HepG2 (cell line): ENCODE results near the gene MFNG. TPM values are rescaled to one million over a fixed set of nuclear protein-coding genes. Genes with fewer than 3 reads are reported as not detected.
A peak's percentile ranks its signal among the peaks of the same experiment; 100 is the strongest.

ENCODE experiments used
- BRF2 ChIP-seq: sonication (generic); formaldehyde crosslinking; IDR thresholded peaks from 2 replicates; pipeline ENCODE4 v1.8.1; 2022; ENCODE audit warnings: mild to moderate bottlenecking, missing genetic modification reagents
- CBFB ChIP-seq: sonication (generic); formaldehyde crosslinking; IDR thresholded peaks from 2 replicates; pipeline ENCODE4 v1.4.0; 2020; ENCODE audit warnings: missing genetic modification reagents
- CBX2 ChIP-seq, 2 experiments: fragments of 200-600 bp in 1 of 2; sonication (generic); formaldehyde crosslinking in 1 of 2; IDR thresholded peaks; 2 replicates each; pipeline versions ENCODE4 v1.7.0 to v1.8.1; 2018 to 2022; ENCODE audit warnings: low read depth in 2 of 2, low read length in 1 of 2, mild to moderate bottlenecking in 1 of 2, missing genetic modification reagents in 1 of 2
- FOXK1 ChIP-seq: sonication (generic); formaldehyde crosslinking; IDR thresholded peaks from 2 replicates; pipeline ENCODE4 v1.4.0; 2020; ENCODE audit warnings: low read depth, missing genetic modification reagents, borderline replicate concordance
- GABPA ChIP-seq, 2 experiments: IDR thresholded peaks; 2 replicates each; pipeline ENCODE4 v1.6.1; 2011 to 2016; ENCODE audit warnings: low read depth in 2 of 2, low read length in 1 of 2, missing biosample characterization in 1 of 2, missing genetic modification characterization in 1 of 2
- KDM2A ChIP-seq: sonication (generic); formaldehyde crosslinking; IDR thresholded peaks from 2 replicates; pipeline ENCODE4 v1.4.0; 2020; ENCODE audit warnings: low read depth, missing genetic modification reagents, borderline replicate concordance
- KDM5B ChIP-seq: sonication (generic); formaldehyde crosslinking; IDR thresholded peaks from 2 replicates; pipeline ENCODE4 v1.4.0; 2020; ENCODE audit warnings: missing genetic modification reagents, mild to moderate bottlenecking, borderline replicate concordance
- PITX1 ChIP-seq: sonication (generic); formaldehyde crosslinking; IDR thresholded peaks from 2 replicates; pipeline ENCODE4 v1.5.1; 2020; ENCODE audit warnings: mild to moderate bottlenecking, missing genetic modification reagents
- PLSCR1 ChIP-seq: sonication (generic); formaldehyde crosslinking; IDR thresholded peaks from 2 replicates; pipeline ENCODE4 v1.5.0; 2020; ENCODE audit warnings: missing genetic modification reagents, mild to moderate bottlenecking, borderline replicate concordance
- RAD21 ChIP-seq: fragments of 450-650 bp; formaldehyde crosslinking; IDR thresholded peaks from 2 replicates; pipeline ENCODE4 v1.5.0; 2020; ENCODE audit warnings: mild to moderate bottlenecking
- SAP130 ChIP-seq: IDR thresholded peaks from 2 replicates; pipeline ENCODE4 v1.6.1; 2016; ENCODE audit warnings: low read depth
- SOX6 ChIP-seq, 2 experiments: fragments of 450-650 bp in 1 of 2; sonication (generic) in 1 of 2; formaldehyde crosslinking in 1 of 2; IDR thresholded peaks; 2 replicates each; pipeline versions ENCODE4 v1.4.0 to v1.6.1; 2017 to 2020; ENCODE audit warnings: antibody characterized with exemption in 1 of 2, mild to moderate bottlenecking in 1 of 2, missing genetic modification reagents in 1 of 2
- TFAP4 ChIP-seq: sonication (generic); IDR thresholded peaks from 2 replicates; pipeline ENCODE4 v1.6.1; 2016; ENCODE audit warnings: low read depth, borderline replicate concordance
- TFE3 ChIP-seq: IDR thresholded peaks from 2 replicates; pipeline ENCODE4 v1.6.1; 2016
- ZBTB43 ChIP-seq: sonication (generic); formaldehyde crosslinking; conservative IDR thresholded peaks from 2 replicates; pipeline ENCODE4 v1.4.0; 2020; ENCODE audit warnings: missing genetic modification reagents
- ZNF121 ChIP-seq: sonication (generic); formaldehyde crosslinking; IDR thresholded peaks from 2 replicates; pipeline ENCODE4 v1.5.0; 2020; ENCODE audit warnings: mild to moderate bottlenecking, missing genetic modification reagents
- ZNF513 ChIP-seq: sonication (generic); formaldehyde crosslinking; conservative IDR thresholded peaks from 2 replicates; pipeline ENCODE4 v1.5.0; 2020; ENCODE audit warnings: missing genetic modification reagents
- ZNF546 ChIP-seq: sonication (generic); formaldehyde crosslinking; conservative IDR thresholded peaks from 2 replicates; pipeline ENCODE4 v1.8.1; 2023; ENCODE audit warnings: mild to moderate bottlenecking, missing genetic modification reagents
- ZNF710 ChIP-seq: sonication (generic); formaldehyde crosslinking; IDR thresholded peaks from 2 replicates; pipeline ENCODE4 v1.5.0; 2020; ENCODE audit warnings: mild to moderate bottlenecking, missing genetic modification reagents, borderline replicate concordance
- ZNF782 ChIP-seq: sonication (generic); formaldehyde crosslinking; IDR thresholded peaks from 2 replicates; pipeline ENCODE4 v1.4.0; 2020; ENCODE audit warnings: missing genetic modification reagents, mild to moderate bottlenecking, borderline replicate concordance
- polyA plus RNA-seq, 8 experiments: library from polyadenylated mRNA; depleted of rRNA in 3 of 8; stranded (reverse) in 7 of 8; unstranded in 1 of 8; fragments of >200 nt; fragmentation: Illumina TruSeq in 4 of 8; extraction: Trizol in 4 of 8; gene quantifications; 2 replicates each; pipeline versions ENCODE4 v1.2.1 to v1.2.3, GENCODE V29; 2011 to 2016; ENCODE audit warnings: low read depth in 4 of 8, missing spikeins in 1 of 8, mixed read lengths in 1 of 8; ENCODE audit not compliant: insufficient read depth in 1 of 8
- total RNA-seq, 5 experiments: library from RNA; depleted of rRNA; stranded (reverse); fragments of >200 nt; fragmentation: Illumina TruSeq; extraction: Trizol; gene quantifications; 2 replicates each; pipeline ENCODE4 v1.2.3, GENCODE V29; 2016; ENCODE audit warnings: low read depth in 1 of 5

Gene MFNG
- total and polyA plus RNA-seq, 2 of the 13 experiments (the other 11 are each of a cell fraction or from before 2014, with no cell fraction given) = 1.0 to 11.7 TPM

- no peak for TF ChIP-seq CBX2 (IDR thresholded peaks at IDR 0.05; ENCODE audit: low read depth, low read length)
- TF ChIP-seq CBX2 (CRISPR knock-in tag; IDR thresholded peaks at IDR 0.05; ENCODE audit: low read depth) = no peak
- no peak for TF ChIP-seq KDM2A (CRISPR knock-in tag)
- no peak for TF ChIP-seq ZNF513 (CRISPR knock-in tag)
- no peak for TF ChIP-seq CBFB
- TF ChIP-seq SAP130 (CRISPR knock-in tag) = 0 out of 2 replicates have a peak, but pooled peaks have one; percentile 33
- no peak for TF ChIP-seq BRF2 (CRISPR knock-in tag)
- peak; percentile 86 for TF ChIP-seq ZNF121 (CRISPR knock-in tag)
- no peak for TF ChIP-seq GABPA (IDR thresholded peaks at IDR 0.05; ENCODE audit: low read depth, low read length)
- no peak for TF ChIP-seq GABPA (CRISPR knock-in tag; IDR thresholded peaks at IDR 0.05; ENCODE audit: low read depth)
- no peak for TF ChIP-seq KDM5B (CRISPR knock-in tag)
- no peak for TF ChIP-seq FOXK1 (CRISPR knock-in tag)
- peak; percentile 50; the same call in 1 of the 2 replicates for TF ChIP-seq TFAP4
- no peak for TF ChIP-seq RAD21 (CRISPR knock-in tag)
- TF ChIP-seq ZNF710 (CRISPR knock-in tag) = no peak
- TF ChIP-seq ZNF546 (CRISPR knock-in tag) = no peak
- no peak for TF ChIP-seq SOX6 (IDR thresholded peaks at IDR 0.05)
- TF ChIP-seq SOX6 (CRISPR knock-in tag; IDR thresholded peaks at IDR 0.05) = no peak
- TF ChIP-seq ZNF782 (CRISPR knock-in tag) = no peak
- TF ChIP-seq PLSCR1 (CRISPR knock-in tag) = no peak
- no peak for TF ChIP-seq ZBTB43 (CRISPR knock-in tag)
- TF ChIP-seq PITX1 (CRISPR knock-in tag) = no peak
- 0 out of 2 replicates have a peak, but pooled peaks have one; percentile 23 for TF ChIP-seq TFE3 (CRISPR knock-in tag)
These were observed 49.0 kb upstream of the MFNG start (continued) for GRCh38 chr22:37535159-37535558.
